HepG2 (cell line): ENCODE measurements around the gene PSMA7. TPM values are rescaled to one million over a fixed set of nuclear protein-coding genes. Genes with fewer than 3 reads are reported as not detected.

Experiments used
- AHR ChIP-seq: IDR thresholded peaks from 2 replicates; pipeline ENCODE4 v1.6.1; 2018; ENCODE audit warnings: missing genetic modification reagents, missing compliant biosample characterization
- ATF6 ChIP-seq: sonication (generic); formaldehyde crosslinking; conservative IDR thresholded peaks from 2 replicates; pipeline ENCODE4 v1.4.0; 2020; ENCODE audit warnings: missing genetic modification reagents
- BORCS8-MEF2B ChIP-seq: sonication (generic); formaldehyde crosslinking; IDR thresholded peaks from 2 replicates; pipeline ENCODE4 v1.8.0; 2022; ENCODE audit warnings: mild to moderate bottlenecking, missing genetic modification reagents
- CEBPG ChIP-seq: IDR thresholded peaks from 2 replicates; pipeline ENCODE4 v1.6.1; 2016
- CHCHD3 ChIP-seq: sonication (generic); formaldehyde crosslinking; IDR thresholded peaks from 2 replicates; pipeline ENCODE4 v1.8.0; 2022; ENCODE audit warnings: mild to moderate bottlenecking, missing genetic modification reagents, moderate library complexity
- CREBL2 ChIP-seq: sonication (generic); formaldehyde crosslinking; IDR thresholded peaks from 2 replicates; pipeline ENCODE4 v1.8.1; 2023; ENCODE audit warnings: missing genetic modification reagents, mild to moderate bottlenecking, borderline replicate concordance
- FOXK2 ChIP-seq: fragments of 450-650 bp; IDR thresholded peaks from 2 replicates; pipeline ENCODE4 v1.6.1; 2016
- HCFC1 ChIP-seq: fragments of 150-350 bp; IDR thresholded peaks from 2 replicates; pipeline ENCODE4 v1.6.1; 2014; ENCODE audit warnings: low read depth, low read length
- HINFP ChIP-seq: sonication (generic); formaldehyde crosslinking; IDR thresholded peaks from 2 replicates; pipeline ENCODE4 v1.4.0; 2020; ENCODE audit warnings: low read depth, mild to moderate bottlenecking, missing genetic modification reagents
- HMGA1 ChIP-seq: sonication (generic); formaldehyde crosslinking; conservative IDR thresholded peaks from 2 replicates; pipeline ENCODE4 v1.4.0; 2020; ENCODE audit warnings: missing genetic modification reagents
- HOXA7 ChIP-seq: sonication (generic); formaldehyde crosslinking; IDR thresholded peaks from 2 replicates; pipeline ENCODE4 v1.8.1; 2022; ENCODE audit warnings: mild to moderate bottlenecking, missing genetic modification reagents, moderate library complexity
- KLF15 ChIP-seq: sonication (generic); formaldehyde crosslinking; IDR thresholded peaks from 2 replicates; pipeline ENCODE4 v1.8.1; 2023; ENCODE audit warnings: borderline replicate concordance, mild to moderate bottlenecking, inconsistent platforms, missing genetic modification reagents, mixed read lengths
- NFYC ChIP-seq: IDR thresholded peaks from 2 replicates; pipeline ENCODE4 v1.6.1; 2016; ENCODE audit warnings: missing genetic modification reagents, missing compliant biosample characterization
- PLRG1 ChIP-seq: fragments of 450-650 bp; conservative IDR thresholded peaks from 2 replicates; pipeline ENCODE4 v1.6.1; 2016
- RARA ChIP-seq: IDR thresholded peaks from 2 replicates; pipeline ENCODE4 v1.6.1; 2016; ENCODE audit warnings: missing genetic modification reagents, missing compliant biosample characterization
- SP4 ChIP-seq: sonication (generic); formaldehyde crosslinking; IDR thresholded peaks from 2 replicates; pipeline ENCODE4 v1.8.1; 2023; ENCODE audit warnings: mild to moderate bottlenecking, missing genetic modification reagents
- SP5 ChIP-seq: IDR thresholded peaks from 2 replicates; pipeline ENCODE4 v1.6.1; 2016; ENCODE audit warnings: low read depth, borderline replicate concordance
- TBL1XR1 ChIP-seq: fragments of 150-350 bp; IDR thresholded peaks from 2 replicates; pipeline ENCODE4 v1.6.1; 2014; ENCODE audit warnings: borderline replicate concordance, low read length; ENCODE audit not compliant: partially characterized antibody
- THAP7 ChIP-seq: sonication (generic); formaldehyde crosslinking; IDR thresholded peaks from 2 replicates; pipeline ENCODE4 v1.8.1; 2023; ENCODE audit warnings: mild to moderate bottlenecking, missing genetic modification reagents
- THRA ChIP-seq: sonication (generic); formaldehyde crosslinking; IDR thresholded peaks from 2 replicates; pipeline ENCODE4 v1.4.0; 2020; ENCODE audit warnings: missing genetic modification reagents, borderline replicate concordance
- ZNF652 ChIP-seq: IDR thresholded peaks from 2 replicates; pipeline ENCODE4 v1.6.1; 2016; ENCODE audit warnings: low read depth, borderline replicate concordance
- ZNF782 ChIP-seq: sonication (generic); formaldehyde crosslinking; IDR thresholded peaks from 2 replicates; pipeline ENCODE4 v1.4.0; 2020; ENCODE audit warnings: missing genetic modification reagents, mild to moderate bottlenecking, borderline replicate concordance
- ZNF784 ChIP-seq: sonication (generic); formaldehyde crosslinking; IDR thresholded peaks from 2 replicates; pipeline ENCODE4 v1.5.1; 2020; ENCODE audit warnings: missing genetic modification reagents, mild to moderate bottlenecking, borderline replicate concordance
- polyA plus RNA-seq, 8 experiments: library from polyadenylated mRNA; depleted of rRNA in 3 of 8; stranded (reverse) in 7 of 8; unstranded in 1 of 8; fragments of >200 nt; fragmentation: Illumina TruSeq in 4 of 8; extraction: Trizol in 4 of 8; gene quantifications; 2 replicates each; pipeline versions ENCODE4 v1.2.1 to v1.2.3, GENCODE V29; 2011 to 2016; ENCODE audit warnings: low read depth in 4 of 8, missing spikeins in 1 of 8, mixed read lengths in 1 of 8; ENCODE audit not compliant: insufficient read depth in 1 of 8
- total RNA-seq, 5 experiments: library from RNA; depleted of rRNA; stranded (reverse); fragments of >200 nt; fragmentation: Illumina TruSeq; extraction: Trizol; gene quantifications; 2 replicates each; pipeline ENCODE4 v1.2.3, GENCODE V29; 2016; ENCODE audit warnings: low read depth in 1 of 5

PSMA7 gene
- total and polyA plus RNA-seq, 2 of the 13 experiments (the other 11 are each of a cell fraction or from before 2014, with no cell fraction given), result 531 to 631 TPM

- TF ChIP-seq ATF6 (CRISPR knock-in tag) (no peak), SP4 (CRISPR knock-in tag) (peak; percentile 69; the same call in 1 of the 2 replicates), HOXA7 (CRISPR knock-in tag) (no peak), SP5 (CRISPR knock-in tag) (peak; percentile 77), HCFC1 (no peak), AHR (CRISPR knock-in tag) (no peak), CREBL2 (CRISPR knock-in tag) (peak; percentile 69; the same call in 1 of the 2 replicates), ZNF784 (CRISPR knock-in tag) (peak; percentile 59), HMGA1 (no peak), THRA (CRISPR knock-in tag) (peak; percentile 13; the same call in 1 of the 2 replicates), FOXK2 (peak; percentile 7; the same call in 1 of the 2 replicates), RARA (peak; percentile 64), THAP7 (peak; percentile 59; the same call in 1 of the 2 replicates), TBL1XR1 (no peak), HINFP (CRISPR knock-in tag) (0 out of 2 replicates have a peak, but pooled peaks have one; percentile 31), CHCHD3 (CRISPR knock-in tag) (0 out of 2 replicates have a peak, but pooled peaks have one; percentile 18), ZNF782 (CRISPR knock-in tag) (peak; percentile 35; the same call in 1 of the 2 replicates), ZNF652 (CRISPR knock-in tag) (no peak), NFYC (CRISPR knock-in tag) (no peak; the same call in 1 of the 2 replicates), PLRG1 (no peak), BORCS8-MEF2B (CRISPR knock-in tag) (peak; percentile 34; the same call in 1 of the 2 replicates), KLF15 (no peak), CEBPG (CRISPR knock-in tag) (peak; percentile 41; the same call in 1 of the 2 replicates)
These were observed 23.4 kb downstream of the PSMA7 start (continued) for GRCh38 chr20:62119591-62120364.
